ENCODE measurements around the gene ZNF212. TPM values are rescaled to one million over a fixed set of nuclear protein-coding genes. Genes with fewer than 3 reads are reported as not detected.

The ZNF212 gene
- 15.8 and 15.9 TPM in 2 replicates for total RNA-seq
- long read RNA-seq, transcript ZNF212-201 (5 exons, 2,810 nt) = major isoform, 12 of 19 reads
- long read RNA-seq, partial matches to known transcripts = 2 of 19 reads
- long read RNA-seq, other reads (novel, unspliced or antisense) = 5 of 19 reads

DNA sequence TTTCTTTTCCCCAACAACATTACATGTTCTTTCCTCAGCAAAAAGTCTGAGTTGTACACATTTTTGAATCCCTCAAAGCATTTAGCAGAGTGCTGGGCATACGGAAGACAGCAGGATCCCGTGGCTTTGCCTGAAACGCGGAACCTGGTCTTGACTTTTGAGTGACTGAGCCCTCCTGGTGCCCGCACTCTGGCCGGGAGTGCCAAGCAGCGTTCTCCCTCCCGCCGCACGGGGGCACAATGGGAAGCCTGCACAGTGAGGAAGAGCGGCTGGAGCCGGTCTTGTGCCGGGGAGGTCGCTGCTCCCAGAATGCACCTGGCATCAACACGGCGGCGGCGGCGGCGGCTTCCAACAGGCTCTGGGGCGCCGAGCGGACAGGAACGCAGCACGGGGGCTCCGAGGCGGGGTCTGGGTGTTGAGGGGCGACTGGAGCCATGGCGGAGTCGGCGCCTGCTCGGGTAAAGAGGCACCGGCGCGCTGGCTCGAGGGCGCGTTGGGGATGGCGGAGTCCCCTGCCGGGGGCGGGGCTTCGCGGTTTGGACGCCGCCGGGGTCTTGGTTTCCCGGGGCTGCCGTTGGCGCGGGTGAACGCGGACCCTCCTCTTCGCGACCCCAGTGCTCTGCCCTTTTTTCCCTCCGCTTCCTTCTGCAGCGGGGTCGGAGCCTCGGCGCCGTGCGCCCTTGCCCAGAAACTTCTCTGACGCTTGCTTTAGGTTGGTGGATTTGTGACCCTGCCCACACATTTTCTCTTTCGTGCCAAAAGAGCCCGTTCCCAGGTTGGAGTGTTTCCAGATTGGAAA lies at the start of gene ZNF212:
TSS of gene ZNF212 (plus strand) at position 307 of the 799 bp plus-strand sequence. CDS start at position 435, 128 bp downstream.
- Mint-ChIP-seq H3K27ac (ENCODE audit: unreplicated experiment) (peak within 1 kb of the TSS; percentile 89), H3K9me3 (peaks cover 2% of the 10 kb centered on the region), H3K36me3 (ENCODE audit: low read depth) (peaks cover 8% of the 10 kb centered on the region), H3K27me3 (ENCODE audit: low read depth) (peaks cover 27% of the 10 kb centered on the region), H3K4me1 (peaks cover 11% of the 10 kb centered on the region), H3K4me3 (peak within 1 kb of the TSS; percentile 96)
- DNase-seq (ENCODE audit: low read depth, low spot score) = peak; percentile 86
- TF ChIP-seq, protein P1, sequence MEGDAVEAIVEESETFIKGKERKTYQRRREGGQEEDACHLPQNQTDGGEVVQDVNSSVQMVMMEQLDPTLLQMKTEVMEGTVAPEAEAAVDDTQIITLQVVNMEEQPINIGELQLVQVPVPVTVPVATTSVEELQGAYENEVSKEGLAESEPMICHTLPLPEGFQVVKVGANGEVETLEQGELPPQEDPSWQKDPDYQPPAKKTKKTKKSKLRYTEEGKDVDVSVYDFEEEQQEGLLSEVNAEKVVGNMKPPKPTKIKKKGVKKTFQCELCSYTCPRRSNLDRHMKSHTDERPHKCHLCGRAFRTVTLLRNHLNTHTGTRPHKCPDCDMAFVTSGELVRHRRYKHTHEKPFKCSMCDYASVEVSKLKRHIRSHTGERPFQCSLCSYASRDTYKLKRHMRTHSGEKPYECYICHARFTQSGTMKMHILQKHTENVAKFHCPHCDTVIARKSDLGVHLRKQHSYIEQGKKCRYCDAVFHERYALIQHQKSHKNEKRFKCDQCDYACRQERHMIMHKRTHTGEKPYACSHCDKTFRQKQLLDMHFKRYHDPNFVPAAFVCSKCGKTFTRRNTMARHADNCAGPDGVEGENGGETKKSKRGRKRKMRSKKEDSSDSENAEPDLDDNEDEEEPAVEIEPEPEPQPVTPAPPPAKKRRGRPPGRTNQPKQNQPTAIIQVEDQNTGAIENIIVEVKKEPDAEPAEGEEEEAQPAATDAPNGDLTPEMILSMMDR (conservative IDR thresholded peaks at IDR 0.05) = peak; percentile 77

DNA sequence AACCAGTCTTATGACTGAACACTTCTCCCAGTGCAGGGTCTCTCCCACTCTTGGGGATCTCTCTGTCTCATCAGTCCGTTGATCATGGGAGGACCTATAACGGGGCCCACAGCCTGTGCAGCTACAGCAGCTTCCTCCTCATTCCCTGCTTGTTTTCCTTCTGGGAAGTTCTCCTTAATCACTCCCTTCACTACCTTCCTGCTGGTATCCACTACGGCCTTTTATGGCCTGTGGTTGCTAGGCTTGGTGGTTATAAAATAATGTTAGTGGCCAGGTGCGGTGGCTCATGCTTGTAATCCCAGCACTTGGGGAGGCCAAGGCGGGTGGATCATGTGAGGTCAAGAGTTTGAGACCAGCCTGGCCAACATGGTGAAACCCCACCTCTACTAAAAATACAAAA lies 47.6 kb upstream of the ZNF212 start:
- Mint-ChIP-seq H3K27me3 (ENCODE audit: low read depth) (peaks cover 30% of the 10 kb centered on the region), H3K4me3 (peak overlapping the region; percentile 47), H3K36me3 (ENCODE audit: low read depth) (no peaks in the 10 kb centered on the region), H3K27ac (ENCODE audit: unreplicated experiment) (no peak overlapping the region), H3K4me1 (peaks cover 4% of the 10 kb centered on the region), H3K9me3 (no peaks in the 10 kb centered on the region)
- no peak for DNase-seq (ENCODE audit: low read depth, low spot score)
- TF ChIP-seq, protein P1 (conservative IDR thresholded peaks at IDR 0.05) = no peak

DNA sequence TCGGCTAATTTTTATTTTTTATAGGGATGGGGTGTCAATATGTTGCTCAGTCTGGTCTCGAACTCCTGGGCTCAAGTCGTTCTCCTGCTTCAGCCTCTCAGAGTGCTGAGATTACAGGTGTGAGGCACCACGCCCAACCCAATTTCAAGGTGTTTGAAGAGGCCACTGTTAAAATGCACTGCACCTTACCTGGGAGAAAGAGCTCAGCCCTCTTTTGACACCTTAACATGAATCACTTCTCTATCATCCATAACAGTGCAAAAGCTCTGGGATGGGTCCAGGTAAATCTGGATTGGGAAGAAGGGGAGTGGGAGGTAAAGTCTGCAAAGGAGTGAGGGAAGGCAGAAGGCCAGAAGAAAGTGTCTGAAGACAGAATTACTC lies 44.7 kb upstream of the ZNF212 start:
- no peak for DNase-seq (ENCODE audit: low read depth, low spot score)
- H3K4me3 Mint-ChIP-seq = peak overlapping the region; percentile 89
- peaks cover 13% of the 10 kb centered on the region for H3K27me3 Mint-ChIP-seq (ENCODE audit: low read depth)
- H3K9me3 Mint-ChIP-seq = no peaks in the 10 kb centered on the region
- H3K27ac Mint-ChIP-seq (ENCODE audit: unreplicated experiment) = no peak overlapping the region
- H3K36me3 Mint-ChIP-seq (ENCODE audit: low read depth) = peaks cover 15% of the 10 kb centered on the region
- H3K4me1 Mint-ChIP-seq = peaks cover 8% of the 10 kb centered on the region
- TF ChIP-seq, protein P1 (conservative IDR thresholded peaks at IDR 0.05) = no peak

DNA sequence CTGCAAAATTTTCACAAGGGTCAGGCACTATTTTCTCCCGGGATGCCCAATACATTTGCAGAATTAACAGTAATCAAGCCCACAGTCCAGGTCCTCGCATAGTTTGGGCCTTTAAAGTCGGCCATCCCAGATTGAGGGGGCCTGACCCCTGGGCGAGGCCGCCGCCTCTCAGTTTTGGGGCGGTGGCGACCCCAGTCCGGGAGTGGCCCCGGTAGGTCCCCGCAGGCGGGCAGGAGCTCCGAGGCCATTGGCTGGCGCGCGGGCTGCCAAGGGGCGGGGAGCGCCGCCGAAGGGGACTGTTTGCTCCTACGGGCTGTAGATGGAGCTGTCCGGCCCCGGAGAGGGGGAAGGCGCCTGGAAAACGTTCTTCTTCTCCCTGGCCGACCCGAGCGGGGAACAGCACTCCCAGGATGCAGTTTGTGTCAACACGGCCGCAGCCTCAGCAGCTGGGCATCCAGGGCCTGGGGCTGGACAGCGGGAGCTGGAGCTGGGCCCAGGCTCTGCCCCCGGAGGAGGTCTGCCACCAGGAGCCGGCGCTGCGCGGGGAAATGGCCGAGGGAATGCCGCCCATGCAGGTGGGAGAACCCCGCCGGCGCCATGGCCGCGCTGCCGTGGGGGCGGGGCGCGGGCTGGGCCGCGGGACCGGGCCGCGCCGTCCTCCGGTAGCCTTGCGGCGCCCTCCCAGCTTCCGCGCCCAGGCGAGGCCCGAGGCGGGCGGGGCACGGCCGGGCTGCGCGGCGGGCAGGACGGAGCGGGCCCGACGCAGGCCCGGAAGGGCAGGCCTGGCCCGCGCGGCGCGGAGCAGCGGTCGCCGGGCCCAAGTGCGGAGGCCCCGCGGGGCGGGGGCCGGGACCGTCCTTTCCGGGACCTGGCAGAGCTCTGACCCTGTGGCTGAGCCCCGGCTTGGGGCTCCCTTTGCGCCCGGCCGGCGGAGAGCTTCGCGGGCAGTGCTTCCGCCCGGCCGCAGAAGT lies 44.0 kb upstream of the ZNF212 start, which contains the start of gene ZNF282:
TSS of gene ZNF282 (plus strand) at position 367 of the 971 bp plus-strand sequence. CDS start at position 411, 44 bp downstream.
- peak; percentile 82 for DNase-seq (ENCODE audit: low read depth, low spot score)
- Mint-ChIP-seq H3K9me3 (no peaks in the 10 kb centered on the region), H3K36me3 (ENCODE audit: low read depth) (peaks cover 21% of the 10 kb centered on the region), H3K27ac (ENCODE audit: unreplicated experiment) (peak within 1 kb of the TSS; percentile 57), H3K4me1 (peaks cover 8% of the 10 kb centered on the region), H3K27me3 (ENCODE audit: low read depth) (peaks cover 8% of the 10 kb centered on the region), H3K4me3 (peak within 1 kb of the TSS; percentile 94)
- TF ChIP-seq, protein P1 (conservative IDR thresholded peaks at IDR 0.05) = peak; percentile 68

DNA sequence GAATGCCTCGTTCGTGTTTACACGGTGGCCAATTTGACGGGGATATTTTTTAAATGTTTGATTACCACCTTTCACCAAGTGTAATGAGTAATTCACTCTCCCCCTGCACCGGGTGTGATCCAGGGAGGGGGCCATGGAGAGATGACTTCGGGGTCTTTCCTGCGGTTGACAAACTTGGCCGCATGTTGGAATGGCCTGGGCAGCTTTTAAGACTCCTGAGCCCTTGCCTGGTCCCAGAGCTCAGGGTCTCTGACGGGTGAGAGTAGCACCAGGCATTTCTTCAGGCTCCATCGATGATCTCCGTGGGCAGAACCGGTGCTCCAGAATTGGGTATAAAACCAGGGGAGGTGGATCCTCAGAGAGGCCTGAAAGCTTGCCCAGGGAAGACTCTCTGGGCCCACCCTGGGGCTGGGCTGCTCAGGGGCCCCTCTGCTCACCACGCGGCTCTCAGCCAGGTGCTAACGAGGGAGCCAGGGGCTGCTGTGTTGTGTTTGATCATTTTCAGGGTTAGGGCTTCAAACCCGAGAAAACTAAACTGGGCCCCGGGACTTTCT lies 43.2 kb upstream of the ZNF212 start:
- H3K4me1 Mint-ChIP-seq = peaks cover 8% of the 10 kb centered on the region
- peak overlapping the region; percentile 94 for H3K4me3 Mint-ChIP-seq
- peaks cover 26% of the 10 kb centered on the region for H3K36me3 Mint-ChIP-seq (ENCODE audit: low read depth)
- no peak for DNase-seq (ENCODE audit: low read depth, low spot score)
- no peaks in the 10 kb centered on the region for H3K9me3 Mint-ChIP-seq
- peak overlapping the region; percentile 67 for H3K27ac Mint-ChIP-seq (ENCODE audit: unreplicated experiment)
- TF ChIP-seq, protein P1 (conservative IDR thresholded peaks at IDR 0.05) = no peak
- H3K27me3 Mint-ChIP-seq (ENCODE audit: low read depth) = peaks cover 3% of the 10 kb centered on the region
